ENCODE results near the gene TMEM236. TPM values are rescaled to one million over a fixed set of nuclear protein-coding genes. Genes with fewer than 3 reads are reported as not detected.

The TMEM236 gene
- total RNA-seq, 1 experiment from 2014 or later: 0.07 TPM

DNA sequence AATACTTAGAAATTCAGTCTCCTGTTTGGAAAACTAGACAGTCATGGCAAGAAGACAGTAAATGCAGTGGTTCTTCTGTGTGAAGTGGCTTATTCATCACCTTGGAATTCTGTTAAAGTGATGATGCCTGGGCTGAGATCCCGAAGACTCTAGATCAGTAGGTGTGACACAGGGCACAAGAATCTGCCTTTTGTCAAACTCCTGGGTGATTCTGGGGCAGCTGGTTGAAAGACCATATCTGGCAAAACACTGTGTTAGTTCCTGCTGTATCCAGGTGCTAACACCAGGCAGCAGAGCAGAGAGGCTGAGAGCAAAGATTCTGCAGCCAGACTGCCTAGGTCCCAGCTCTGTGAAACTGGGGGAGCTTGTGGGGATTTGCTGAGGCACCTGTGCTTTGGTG, 83.7 kb downstream of the TMEM236 start (continued):
- TF ChIP-seq, protein P1, sequence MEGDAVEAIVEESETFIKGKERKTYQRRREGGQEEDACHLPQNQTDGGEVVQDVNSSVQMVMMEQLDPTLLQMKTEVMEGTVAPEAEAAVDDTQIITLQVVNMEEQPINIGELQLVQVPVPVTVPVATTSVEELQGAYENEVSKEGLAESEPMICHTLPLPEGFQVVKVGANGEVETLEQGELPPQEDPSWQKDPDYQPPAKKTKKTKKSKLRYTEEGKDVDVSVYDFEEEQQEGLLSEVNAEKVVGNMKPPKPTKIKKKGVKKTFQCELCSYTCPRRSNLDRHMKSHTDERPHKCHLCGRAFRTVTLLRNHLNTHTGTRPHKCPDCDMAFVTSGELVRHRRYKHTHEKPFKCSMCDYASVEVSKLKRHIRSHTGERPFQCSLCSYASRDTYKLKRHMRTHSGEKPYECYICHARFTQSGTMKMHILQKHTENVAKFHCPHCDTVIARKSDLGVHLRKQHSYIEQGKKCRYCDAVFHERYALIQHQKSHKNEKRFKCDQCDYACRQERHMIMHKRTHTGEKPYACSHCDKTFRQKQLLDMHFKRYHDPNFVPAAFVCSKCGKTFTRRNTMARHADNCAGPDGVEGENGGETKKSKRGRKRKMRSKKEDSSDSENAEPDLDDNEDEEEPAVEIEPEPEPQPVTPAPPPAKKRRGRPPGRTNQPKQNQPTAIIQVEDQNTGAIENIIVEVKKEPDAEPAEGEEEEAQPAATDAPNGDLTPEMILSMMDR (IDR thresholded peaks at IDR 0.05 in 2 of 3, conservative IDR thresholded peaks at IDR 0.05 in 1 of 3; ENCODE audit: borderline replicate concordance in 1 of 3, insufficient read depth in 1 of 3, low read depth in 2 of 3, low read length in 2 of 3): peak in 1 of 3 experiments; percentile 7; a peak in 1 of 6 replicates
- TF ChIP-seq YY1 (IDR thresholded peaks at IDR 0.05; ENCODE audit: extremely low read depth, insufficient replicate concordance, low read depth, low read length): no peak
- no peak for TF ChIP-seq EGR1 (IDR thresholded peaks at IDR 0.05; ENCODE audit: low read depth)
- TF ChIP-seq FOSL1 (IDR thresholded peaks at IDR 0.05; ENCODE audit: low read depth): peak; percentile 81
- no peak for TF ChIP-seq CEBPB (IDR thresholded peaks at IDR 0.05; ENCODE audit: low read depth)
- TF ChIP-seq SIN3A (IDR thresholded peaks at IDR 0.05; ENCODE audit: low read depth): peak; percentile 39; the same call in 1 of the 2 replicates
- no peak for TF ChIP-seq EZH2phosphoT487 (IDR thresholded peaks at IDR 0.05; ENCODE audit: borderline replicate concordance)
- TF ChIP-seq TCF7L2 (IDR thresholded peaks at IDR 0.05; ENCODE audit: borderline replicate concordance, extremely low read depth, insufficient read depth, insufficient read length): no peak

DNA sequence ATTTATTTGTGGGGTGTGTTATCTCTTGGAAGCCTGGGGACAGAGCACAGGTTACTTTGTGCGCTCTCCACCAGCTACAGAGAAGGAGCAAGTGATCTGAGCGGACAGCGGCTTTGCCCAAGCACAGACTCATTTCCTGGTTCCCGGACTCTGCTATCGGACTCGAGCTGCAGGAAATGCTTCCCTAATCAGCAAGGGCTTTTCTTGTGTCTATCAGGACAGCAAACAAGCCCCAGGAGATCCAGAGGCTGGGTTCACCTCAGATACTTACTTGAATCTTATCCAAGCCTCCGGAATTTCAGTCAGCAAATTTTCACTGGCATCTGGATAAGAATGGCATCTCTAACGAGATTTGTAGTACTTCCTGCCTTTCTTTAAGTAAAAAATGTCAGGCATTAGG, 84.9 kb downstream of the TMEM236 start:
- ChIA-PET CTCF (interaction anchor here (3.3 kb wide), 1 partner anchor 10 kb away, joined by 15 read pairs; no protein-coding TSS in a partner anchor), POLR2A (no interaction called here), RAD21 (ENCODE audit: low non-redundant PET in 1 of 2, low total read pairs in 2 of 2, uncharacterized antibody in 2 of 2, unreplicated experiment in 2 of 2) (no interaction called here)
- H3K27ac ChIP-seq (ENCODE audit: low read depth, low read length): no peak overlapping the region
- H3K36me3 ChIP-seq (ENCODE audit: control insufficient read depth in 1 of 2, insufficient read depth in 2 of 2, low read length in 2 of 2): no peaks in the 10 kb centered on the region
- no peak for ATAC-seq
- no TSS peak for BruUV-seq (replicated peaks)
- H4K20me1 ChIP-seq (ENCODE audit: insufficient read depth): no peaks in the 10 kb centered on the region
- intact Hi-C loops (cut with micrococcal nuclease): no loop called here
- no peak for DNase-seq (ENCODE audit: low read depth, low spot score)
- no peaks in the 10 kb centered on the region for H3K79me2 ChIP-seq (ENCODE audit: insufficient read depth, low read length)
- H3K9me3 ChIP-seq (ENCODE audit: control insufficient read depth in 1 of 2, insufficient read depth in 1 of 2, low read depth in 1 of 2, low read length in 2 of 2): no peaks in the 10 kb centered on the region
- no peaks in the 10 kb centered on the region for H3K27me3 ChIP-seq (ENCODE audit: insufficient read depth, low read length)
- no peak overlapping the region for H3K4me3 ChIP-seq (replicated peaks in 1 of 2; ENCODE audit: low read depth in 1 of 2, low read length in 2 of 2)
- peaks cover 9 to 25% of the 10 kb centered on the region in 2 experiments for H3K4me1 ChIP-seq (ENCODE audit: control insufficient read depth in 1 of 2, insufficient read depth in 2 of 2, low read length in 2 of 2)
- no peak overlapping the region for H3K9ac ChIP-seq (ENCODE audit: low read length)
- H3K4me2 ChIP-seq (ENCODE audit: low read length): no peak overlapping the region
- TF ChIP-seq ZNF274 (IDR thresholded peaks at IDR 0.05; ENCODE audit: low read depth, low read length) (no peak), CEBPB (IDR thresholded peaks at IDR 0.05; ENCODE audit: low read depth) (no peak), REST (IDR thresholded peaks at IDR 0.05; ENCODE audit: low read depth) (no peak), JUND (IDR thresholded peaks at IDR 0.05) (no peak)
- no peaks in the 10 kb centered on the region for H3K9me2 ChIP-seq (ENCODE audit: insufficient read depth)
- H2AFZ ChIP-seq (ENCODE audit: low read depth, low read length, poor library complexity, severe bottlenecking): peak overlapping the region; percentile 57

Measured in HCT116 (cell line).